Naive B cell (primary cell): Measurements from ENCODE around the gene AP1AR. TPM values are rescaled to one million over a fixed set of nuclear protein-coding genes. Genes with fewer than 3 reads are reported as not detected.
A peak's percentile ranks its signal among the peaks of the same experiment; 100 is the strongest.

Experiments
- ATAC-seq, 2 donors: fragments of 150-1000 bp; cut with Tn5 transposase; 2 replicates each; pipeline ENCODE4 v1.10.0; 2021; ENCODE audit warnings: low read depth in 2 of 2, mild to moderate bottlenecking in 2 of 2, moderate library complexity in 2 of 2
- DNase-seq: peaks from one replicate; pipeline ENCODE4 v3.0.0; 2022
- H3K27ac Mint-ChIP-seq, 6 donors: one replicate each; pipeline ENCODE4 v1.8.0; 2020 to 2022; ENCODE audit warnings: mild to moderate bottlenecking in 6 of 6, mixed read lengths in 6 of 6, moderate library complexity in 5 of 6, inconsistent platforms in 2 of 6
- H3K27me3 Mint-ChIP-seq, 3 donors: one replicate each; pipeline ENCODE4 v1.8.0; 2021 to 2022; ENCODE audit warnings: mixed read lengths in 3 of 3, mild to moderate bottlenecking in 1 of 3
- H3K36me3 Mint-ChIP-seq, 2 donors: one replicate each; pipeline ENCODE4 v1.8.0; 2020 to 2022; ENCODE audit warnings: mixed read lengths in 2 of 2, inconsistent platforms in 1 of 2, mild to moderate bottlenecking in 1 of 2
- H3K4me1 Mint-ChIP-seq, 3 donors: one replicate each; pipeline ENCODE4 v1.8.0; 2020 to 2022; ENCODE audit warnings: mixed read lengths in 3 of 3, inconsistent platforms in 1 of 3, mild to moderate bottlenecking in 1 of 3, moderate library complexity in 1 of 3
- H3K4me3 Mint-ChIP-seq, 8 donors: one replicate each; pipeline ENCODE4 v1.8.0; 2020 to 2022; ENCODE audit warnings: mild to moderate bottlenecking in 8 of 8, mixed read lengths in 8 of 8, moderate library complexity in 8 of 8, inconsistent platforms in 2 of 8
- H3K9me3 Mint-ChIP-seq, 7 donors: one replicate each; pipeline ENCODE4 v1.8.0; 2020 to 2022; ENCODE audit warnings: mixed read lengths in 7 of 7, mild to moderate bottlenecking in 5 of 7, inconsistent platforms in 2 of 7, moderate library complexity in 1 of 7
- polyA plus RNA-seq, 6 donors: library from polyadenylated mRNA; unstranded; fragments of 300-500 nt; fragmentation: Illumina TruSeq; gene quantifications; one replicate each; pipeline ENCODE4 v1.2.3, GENCODE V29; 2021; ENCODE audit warnings: low read depth in 6 of 6

The AP1AR gene, protein sequence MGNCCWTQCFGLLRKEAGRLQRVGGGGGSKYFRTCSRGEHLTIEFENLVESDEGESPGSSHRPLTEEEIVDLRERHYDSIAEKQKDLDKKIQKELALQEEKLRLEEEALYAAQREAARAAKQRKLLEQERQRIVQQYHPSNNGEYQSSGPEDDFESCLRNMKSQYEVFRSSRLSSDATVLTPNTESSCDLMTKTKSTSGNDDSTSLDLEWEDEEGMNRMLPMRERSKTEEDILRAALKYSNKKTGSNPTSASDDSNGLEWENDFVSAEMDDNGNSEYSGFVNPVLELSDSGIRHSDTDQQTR
- 10 to 100 TPM; 17.7 to 40.7 (median 25.6) TPM for polyA plus RNA-seq

GRCh38 chr4:112231779-112232713 lies at the start of gene AP1AR:
TSS of gene AP1AR (plus strand) at chr4:112231787. CDS start at chr4:112232092, 305 bp downstream.
- peak; percentile 71 to 73 for ATAC-seq
- no peaks in the 10 kb centered on the region for H3K27me3 Mint-ChIP-seq
- peak; percentile 93 for DNase-seq
- H3K36me3 Mint-ChIP-seq, result peaks cover 0 to 1% of the 10 kb centered on the region in 2 donors
- H3K4me1 Mint-ChIP-seq, result peaks cover 12 to 34% (median 15%) of the 10 kb centered on the region in 3 donors
- H3K9me3 Mint-ChIP-seq, result no peaks in the 10 kb centered on the region
- H3K4me3 Mint-ChIP-seq, result peak within 1 kb of the TSS; percentile 87 to 100 (median 98)
- peak within 1 kb of the TSS; percentile 98 to 100 (median 100) for H3K27ac Mint-ChIP-seq

DNA sequence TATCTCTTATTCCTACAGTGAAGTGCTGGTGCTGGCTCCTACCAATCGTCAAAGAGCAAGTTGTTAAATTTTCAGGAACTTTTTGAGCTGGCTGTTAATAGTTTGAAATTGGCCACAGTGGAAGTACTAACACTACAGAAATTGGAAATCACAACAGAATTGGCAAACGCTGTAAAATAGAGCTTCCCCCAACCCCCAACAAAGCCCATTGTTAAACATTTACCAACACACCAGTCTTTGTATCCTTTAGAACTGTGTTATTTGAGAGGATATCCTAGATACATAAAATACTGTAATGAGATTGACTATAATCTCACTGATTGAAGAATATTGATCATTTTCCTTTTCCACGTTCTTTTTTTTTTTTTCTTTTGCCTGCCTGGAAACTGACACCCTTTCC lies 49.0 kb upstream of the AP1AR start:
- Mint-ChIP-seq H3K4me3 (no peak overlapping the region), H3K27ac (no peak overlapping the region), H3K27me3 (no peaks in the 10 kb centered on the region), H3K4me1 (no peaks in the 10 kb centered on the region), H3K9me3 (peaks cover 0 to 3% (median 0%) of the 10 kb centered on the region in 7 donors), H3K36me3 (no peaks in the 10 kb centered on the region)
- DNase-seq (no peak), ATAC-seq (no peak)

GRCh38 chr4:112183252-112183651 lies 48.3 kb upstream of the AP1AR start:
- no peaks in the 10 kb centered on the region for H3K4me1 Mint-ChIP-seq
- no peaks in the 10 kb centered on the region for H3K27me3 Mint-ChIP-seq
- DNase-seq (no peak), ATAC-seq (no peak)
- H3K4me3 Mint-ChIP-seq, result no peak overlapping the region
- H3K27ac Mint-ChIP-seq, result no peak overlapping the region
- H3K36me3 Mint-ChIP-seq, result no peaks in the 10 kb centered on the region
- peaks cover 0 to 3% (median 0%) of the 10 kb centered on the region in 7 donors for H3K9me3 Mint-ChIP-seq

DNA sequence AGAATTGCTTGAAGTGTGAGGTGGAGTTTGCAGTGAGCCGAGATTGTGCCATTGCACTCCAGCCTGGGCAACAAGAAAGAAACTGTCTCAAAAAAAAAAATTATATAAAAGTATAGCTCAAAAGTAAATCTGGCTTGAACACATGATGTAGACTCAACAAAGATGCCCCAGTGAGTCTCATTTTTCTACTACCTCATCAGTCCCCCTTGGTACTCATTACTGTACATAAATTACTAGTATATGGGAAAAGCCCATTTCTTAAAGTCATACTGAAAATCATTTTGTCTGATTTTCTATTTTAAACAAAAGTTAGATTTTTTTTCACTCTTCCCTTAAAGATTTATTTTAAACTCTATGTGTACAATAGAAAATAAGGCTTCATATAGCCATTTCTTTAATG lies 47.1 kb upstream of the AP1AR start:
- H3K27me3 Mint-ChIP-seq, result no peaks in the 10 kb centered on the region
- no peak overlapping the region for H3K4me3 Mint-ChIP-seq
- H3K36me3 Mint-ChIP-seq, result no peaks in the 10 kb centered on the region
- no peaks in the 10 kb centered on the region for H3K9me3 Mint-ChIP-seq
- ATAC-seq (no peak), DNase-seq (no peak)
- peak overlapping the region in 1 of 6 donors; percentile 53 for H3K27ac Mint-ChIP-seq
- H3K4me1 Mint-ChIP-seq, result no peaks in the 10 kb centered on the region

GRCh38 chr4:112185334-112185733 lies 46.3 kb upstream of the AP1AR start:
- Mint-ChIP-seq H3K4me1 (no peaks in the 10 kb centered on the region), H3K4me3 (no peak overlapping the region)

GRCh38 chr4:112185740-112186670 lies 45.6 kb upstream of the AP1AR start:
- Mint-ChIP-seq H3K27ac (no peak overlapping the region), H3K4me1 (no peaks in the 10 kb centered on the region), H3K36me3 (no peaks in the 10 kb centered on the region), H3K9me3 (no peaks in the 10 kb centered on the region), H3K27me3 (no peaks in the 10 kb centered on the region), H3K4me3 (no peak overlapping the region)
- ATAC-seq (no peak), DNase-seq (no peak)

More at GRCh38 chr4:112185334-112185733, 46.3 kb upstream of the AP1AR start:
- no peaks in the 10 kb centered on the region for H3K9me3 Mint-ChIP-seq
- DNase-seq (no peak), ATAC-seq (no peak)
- H3K27ac Mint-ChIP-seq, result no peak overlapping the region
- H3K27me3 Mint-ChIP-seq, result no peaks in the 10 kb centered on the region
- no peaks in the 10 kb centered on the region for H3K36me3 Mint-ChIP-seq

- Mint-ChIP-seq H3K36me3 (no peaks in the 10 kb centered on the region), H3K4me1 (no peaks in the 10 kb centered on the region), H3K4me3 (no peak overlapping the region), H3K27ac (no peak overlapping the region), H3K9me3 (peaks cover 0 to 2% (median 0%) of the 10 kb centered on the region in 7 donors), H3K27me3 (no peaks in the 10 kb centered on the region)
- ATAC-seq (no peak), DNase-seq (no peak)
These were observed 41.8 kb upstream of the AP1AR start for GRCh38 chr4:112189754-112190153.

GRCh38 chr4:112190684-112191083 lies 40.9 kb upstream of the AP1AR start:
- peaks cover 0 to 2% (median 0%) of the 10 kb centered on the region in 7 donors for H3K9me3 Mint-ChIP-seq
- H3K4me1 Mint-ChIP-seq, result no peaks in the 10 kb centered on the region
- H3K36me3 Mint-ChIP-seq, result no peaks in the 10 kb centered on the region
- H3K4me3 Mint-ChIP-seq, result no peak overlapping the region
- H3K27ac Mint-ChIP-seq, result peak overlapping the region in 2 of 6 donors; percentile 13 to 29
- no peaks in the 10 kb centered on the region for H3K27me3 Mint-ChIP-seq
- no peak for DNase-seq
- no peak for ATAC-seq

GRCh38 chr4:112196461-112196860 lies 35.1 kb upstream of the AP1AR start:
- DNase-seq (no peak), ATAC-seq (no peak)
- Mint-ChIP-seq H3K4me1 (no peaks in the 10 kb centered on the region), H3K27ac (no peak overlapping the region), H3K4me3 (no peak overlapping the region), H3K36me3 (no peaks in the 10 kb centered on the region), H3K9me3 (peaks cover 0 to 2% (median 0%) of the 10 kb centered on the region in 7 donors), H3K27me3 (no peaks in the 10 kb centered on the region)

DNA sequence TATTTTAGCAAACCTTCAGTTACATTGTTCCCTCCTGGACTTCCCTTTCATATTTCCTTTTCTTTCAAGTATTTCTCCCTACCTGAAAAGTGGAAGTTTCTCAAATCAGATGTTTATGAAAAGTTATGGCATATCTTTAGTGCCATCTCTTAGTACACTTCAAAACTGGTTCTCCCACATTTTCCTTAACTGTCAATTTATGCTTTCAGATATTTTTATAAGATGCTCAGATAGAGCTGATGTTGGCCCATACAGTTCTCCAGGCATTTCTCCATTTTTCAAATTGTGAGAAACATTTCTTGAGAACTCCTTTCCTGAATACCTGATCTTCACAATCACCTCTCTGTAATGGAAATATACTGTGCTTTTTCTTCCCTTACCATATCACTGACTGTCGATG lies 32.5 kb upstream of the AP1AR start:
- ATAC-seq (no peak), DNase-seq (no peak)
- Mint-ChIP-seq H3K4me1 (no peaks in the 10 kb centered on the region), H3K36me3 (no peaks in the 10 kb centered on the region), H3K27ac (peak overlapping the region in 1 of 6 donors; percentile 67), H3K9me3 (no peaks in the 10 kb centered on the region), H3K4me3 (no peak overlapping the region), H3K27me3 (no peaks in the 10 kb centered on the region)

DNA sequence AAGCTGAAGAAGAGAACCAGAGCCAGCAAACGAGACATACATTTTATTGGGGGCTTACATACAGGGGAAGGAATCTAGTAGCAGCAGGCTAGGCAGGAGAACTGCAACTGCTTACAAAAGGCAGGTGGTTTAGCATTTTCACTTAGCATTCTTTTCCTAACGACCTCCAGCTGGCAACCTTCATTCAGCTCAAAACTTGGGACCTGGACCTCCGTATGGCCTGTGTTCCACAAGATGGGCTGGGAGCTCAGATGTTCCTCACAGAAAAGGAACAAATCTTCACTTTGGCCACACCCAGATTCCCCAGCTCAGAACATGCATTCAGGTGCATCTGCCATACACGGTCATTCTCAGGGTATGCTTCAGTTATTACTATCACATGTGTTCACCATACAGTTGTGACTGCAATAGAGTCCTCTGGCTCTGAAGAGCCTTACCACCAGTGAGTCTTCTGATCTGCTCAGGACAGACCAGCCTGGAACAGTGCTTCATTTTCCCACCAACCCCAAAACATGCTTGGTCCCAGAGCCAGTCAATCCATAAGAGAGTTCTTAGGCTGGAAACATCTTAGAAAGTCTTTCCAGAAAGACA lies 29.6 kb upstream of the AP1AR start:
- H3K4me1 Mint-ChIP-seq, result no peaks in the 10 kb centered on the region
- H3K4me3 Mint-ChIP-seq, result no peak overlapping the region
- no peaks in the 10 kb centered on the region for H3K9me3 Mint-ChIP-seq
- no peak overlapping the region for H3K27ac Mint-ChIP-seq
- ATAC-seq (no peak), DNase-seq (no peak)
- no peaks in the 10 kb centered on the region for H3K36me3 Mint-ChIP-seq
- no peaks in the 10 kb centered on the region for H3K27me3 Mint-ChIP-seq

DNA sequence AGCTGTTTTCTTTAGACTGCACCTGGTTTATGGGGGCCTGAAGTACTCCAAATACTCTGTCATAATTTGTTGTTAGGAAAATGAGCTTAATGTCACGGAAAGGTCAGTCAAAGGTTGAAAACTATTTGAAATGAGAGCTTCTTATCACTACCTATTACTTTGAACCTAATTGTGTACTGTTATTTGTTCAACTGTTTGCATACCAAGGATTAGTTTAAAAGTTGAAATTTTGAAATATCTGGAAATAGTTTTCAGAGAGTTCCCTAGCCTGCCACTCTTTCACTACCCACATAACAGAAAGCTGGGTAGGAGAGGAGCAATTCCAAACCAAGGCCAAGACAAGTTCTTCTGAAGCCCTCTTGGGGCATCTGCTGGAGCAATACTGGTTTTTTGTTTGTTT lies 28.0 kb upstream of the AP1AR start:
- Mint-ChIP-seq H3K9me3 (no peaks in the 10 kb centered on the region), H3K36me3 (no peaks in the 10 kb centered on the region), H3K27me3 (no peaks in the 10 kb centered on the region), H3K27ac (no peak overlapping the region), H3K4me3 (no peak overlapping the region), H3K4me1 (no peaks in the 10 kb centered on the region)
- ATAC-seq, result no peak
- no peak for DNase-seq

DNA sequence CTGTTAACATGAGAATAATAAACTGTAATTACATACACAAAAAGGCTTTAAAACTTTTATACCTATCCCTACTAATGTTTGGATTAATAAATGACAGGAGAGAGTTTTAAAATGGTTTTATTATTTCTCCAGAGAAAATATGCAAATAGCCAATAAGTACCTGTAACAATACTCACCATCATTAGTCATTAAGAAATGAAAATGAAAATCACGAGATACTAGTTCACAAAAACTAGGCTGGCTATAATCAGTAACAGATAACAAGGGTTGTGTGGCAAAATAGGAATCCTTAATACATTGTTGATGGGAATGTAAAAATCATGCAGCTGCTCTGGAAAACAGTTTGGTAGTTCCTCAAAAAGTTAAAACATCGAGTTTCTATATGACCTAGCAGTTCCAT lies 25.2 kb upstream of the AP1AR start:
- H3K4me1 Mint-ChIP-seq, result no peaks in the 10 kb centered on the region
- ATAC-seq (no peak), DNase-seq (no peak)
- no peaks in the 10 kb centered on the region for H3K27me3 Mint-ChIP-seq
- no peaks in the 10 kb centered on the region for H3K36me3 Mint-ChIP-seq
- no peak overlapping the region for H3K27ac Mint-ChIP-seq
- H3K9me3 Mint-ChIP-seq, result no peaks in the 10 kb centered on the region
- no peak overlapping the region for H3K4me3 Mint-ChIP-seq
